Naive thymus-derived CD8-positive, alpha-beta T cell (primary cell): ENCODE measurements around the gene TOE1. TPM values are rescaled to one million over a fixed set of nuclear protein-coding genes. Genes with fewer than 3 reads are reported as not detected.

Experiments used
- polyA plus RNA-seq, 3 donors: library from polyadenylated mRNA; unstranded; fragments of 300-500 nt; fragmentation: Illumina TruSeq; gene quantifications; one replicate each; pipeline ENCODE4 v1.2.3, GENCODE V29; 2021
- total RNA-seq, 8 experiments: library from RNA in 2 of 8; stranded (reverse) in 2 of 8; gene quantifications; one replicate each; pipeline ENCODE4 v1.2.3 and lab custom pipeline; 2021 to 2026

Gene TOE1
- total and polyA plus RNA-seq, 5 experiments from 2014 or later: 8.2 to 24.5 (median 12.3) TPM

Other genes with a start within 250 kb of the TOE1 start
- gene ZSWIM5, start 133.6 kb upstream of the TOE1 start, total RNA-seq: 1 to 10 TPM; 1.2 TPM
- under 1 TPM; 0.57 to 0.85 (median 0.65) TPM for gene ZSWIM5, start 133.6 kb upstream of the TOE1 start, polyA plus RNA-seq
- gene HPDL, start 13.3 kb upstream of the TOE1 start, total RNA-seq: 1 to 10 TPM; 1.5 TPM
- gene HPDL, start 13.3 kb upstream of the TOE1 start, polyA plus RNA-seq: 1 to 10 TPM in 2 of 3 donors, under 1 TPM in 1; 0.47 to 2.7 (median 1.2) TPM
- 10 to 100 TPM; 75.6 to 79.7 TPM for gene MUTYH, start 270 bp downstream of the TOE1 start, total RNA-seq
- gene MUTYH, start 270 bp downstream of the TOE1 start, polyA plus RNA-seq: 10 to 100 TPM; 21.8 to 24.7 (median 24.4) TPM
- 1 to 10 TPM; 9.8 to 10.0 TPM for gene TESK2, start 151.0 kb downstream of the TOE1 start, total RNA-seq
- 1 to 10 TPM; 2.3 to 3.1 (median 2.7) TPM for gene TESK2, start 151.0 kb downstream of the TOE1 start, polyA plus RNA-seq
- gene CCDC163, start 159.9 kb downstream of the TOE1 start, total RNA-seq: 10 to 100 TPM; 13.3 to 16.0 TPM
- 10 to 100 TPM in 1 of 3 donors, 1 to 10 TPM in 2; 4.1 to 10.0 (median 5.0) TPM for gene CCDC163, start 159.9 kb downstream of the TOE1 start, polyA plus RNA-seq
- 1 to 10 TPM; 4.8 to 5.5 TPM for gene MMACHC, start 160.1 kb downstream of the TOE1 start, total RNA-seq
- 1 to 10 TPM in 1 of 3 donors, under 1 TPM in 2; 0.12 to 1.6 (median 0.82) TPM for gene MMACHC, start 160.1 kb downstream of the TOE1 start, polyA plus RNA-seq
- gene PRDX1, start 181.7 kb downstream of the TOE1 start, total RNA-seq: 100 to 1,000 TPM; 115 to 129 TPM
- gene PRDX1, start 181.7 kb downstream of the TOE1 start, polyA plus RNA-seq: 100 to 1,000 TPM; 174 to 214 (median 205) TPM
- 10 to 100 TPM; 74.8 to 78.0 TPM for gene AKR1A1, start 210.7 kb downstream of the TOE1 start, total RNA-seq
- 10 to 100 TPM; 82.8 to 96.3 (median 85.5) TPM for gene AKR1A1, start 210.7 kb downstream of the TOE1 start, polyA plus RNA-seq
- 10 to 100 TPM; 72.7 to 73.2 TPM for gene NASP, start 243.9 kb downstream of the TOE1 start, total RNA-seq
- gene NASP, start 243.9 kb downstream of the TOE1 start, polyA plus RNA-seq: 10 to 100 TPM; 72.5 to 89.3 (median 84.0) TPM